Endothelial cell of umbilical vein (primary cell): Measurements from ENCODE around the gene TMEM178A. TPM values are rescaled to one million over a fixed set of nuclear protein-coding genes. Genes with fewer than 3 reads are reported as not detected.

Experiments
- BruUV-seq: library from RNA; stranded (reverse); fragments of 400-500 nt; replicated peaks from 2 replicates; lab custom pipeline; 2021; lab: Mats Ljungman, UMichigan
- CTCF ChIA-PET: fragments of 300-600, 350-600 bp; sonication (Branson Sonifier 250); formaldehyde crosslinking; loops from one replicate; lab custom pipeline; 2021; ENCODE audit warnings: antibody characterized with exemption, inconsistent platforms; lab: Charles Lee
- POLR2A ChIA-PET: fragments of 300-600, 350-600 bp; sonication (Branson Sonifier 250); formaldehyde crosslinking; loops from one replicate; lab custom pipeline; 2021; ENCODE audit warnings: antibody characterized with exemption, inconsistent platforms; lab: Charles Lee
- DNase-seq: peaks from one replicate; pipeline ENCODE4 v3.0.0-alpha.2; 2011; ENCODE audit warnings: low read depth, low spot score
- FAIRE-seq: peaks from 2 replicates; lab custom pipeline; 2011; peaks lifted over from hg19 to GRCh38; lab: Jason Lieb, UNC
- H2AFZ ChIP-seq: 2 replicates; pipeline ENCODE4 v1.6.0; 2012; ENCODE audit warnings: low read depth, low read length, control low read depth, inconsistent platforms
- H3K27ac ChIP-seq: 2 replicates; pipeline ENCODE4 v1.5.1; 2011; ENCODE audit warnings: low read depth, mild to moderate bottlenecking, control low read depth, low read length, moderate library complexity; ENCODE audit not compliant: insufficient read depth
- H3K27me3 ChIP-seq, 2 experiments: 2 replicates each; pipeline versions ENCODE4 v1.6.0 to v1.6.1; 2011; ENCODE audit warnings: low read length in 2 of 2, mixed read lengths in 1 of 2; ENCODE audit not compliant: control insufficient read depth in 2 of 2, insufficient read depth in 2 of 2
- H3K36me3 ChIP-seq, 2 experiments: 2 replicates in 1 of 2; 3 replicates in 1 of 2; pipeline ENCODE4 v1.5.1; 2011; ENCODE audit warnings: low read length in 2 of 2, mild to moderate bottlenecking in 1 of 2, moderate library complexity in 1 of 2; ENCODE audit not compliant: control insufficient read depth in 2 of 2, insufficient read depth in 2 of 2; ENCODE audit errors: extremely low read depth in 1 of 2
- H3K4me1 ChIP-seq: 3 replicates; pipeline ENCODE4 v1.5.1; 2011; ENCODE audit warnings: mild to moderate bottlenecking, low read length; ENCODE audit not compliant: control insufficient read depth, insufficient read depth; ENCODE audit errors: extremely low read depth
- H3K4me2 ChIP-seq: 2 replicates; pipeline ENCODE4 v1.6.1; 2011; ENCODE audit warnings: low read length, control low read depth, mixed read lengths; ENCODE audit not compliant: insufficient read depth
- H3K4me3 ChIP-seq, 3 experiments: fragments of 200-600 bp in 1 of 3; sonication (generic), shearing (Covaris generic) in 1 of 3; replicated peaks in 1 of 3; 2 replicates each; pipeline ENCODE4 v1.5.1; 2011 to 2016; ENCODE audit warnings: control low read depth in 3 of 3, low read length in 3 of 3, mild to moderate bottlenecking in 2 of 3, inconsistent platforms in 1 of 3, low read depth in 1 of 3, moderate library complexity in 1 of 3; ENCODE audit not compliant: insufficient read depth in 1 of 3
- H3K79me2 ChIP-seq: 2 replicates; pipeline ENCODE4 v1.6.0; 2012; ENCODE audit warnings: low read length, inconsistent platforms; ENCODE audit not compliant: control insufficient read depth, insufficient read depth
- H3K9ac ChIP-seq: replicated peaks from 2 replicates; pipeline ENCODE3; 2011; ENCODE audit warnings: low read length, control low read depth; ENCODE audit not compliant: insufficient read depth; ENCODE audit errors: extremely low read depth
- H3K9me1 ChIP-seq: replicated peaks from 3 replicates; pipeline ENCODE4 v1.6.0; 2011; ENCODE audit warnings: mild to moderate bottlenecking, low read length; ENCODE audit not compliant: control insufficient read depth, insufficient read depth; ENCODE audit errors: extremely low read depth
- H3K9me3 ChIP-seq: replicated peaks from 2 replicates; pipeline ENCODE4 v1.5.1; 2012; ENCODE audit warnings: low read length, inconsistent platforms; ENCODE audit not compliant: control insufficient read depth, insufficient read depth
- H4K20me1 ChIP-seq: replicated peaks from 2 replicates; pipeline ENCODE3; 2011; ENCODE audit warnings: mild to moderate bottlenecking, low read length; ENCODE audit not compliant: control insufficient read depth, insufficient read depth; ENCODE audit errors: extremely low read depth
- CTCF ChIP-seq, 2 donors: IDR thresholded peaks; 1 replicate in 1 of 2; 2 replicates in 1 of 2; pipeline ENCODE4 v1.5.1; 2011; ENCODE audit warnings: low read length in 2 of 2, mild to moderate bottlenecking in 2 of 2, moderate library complexity in 2 of 2, control low read depth in 1 of 2, inconsistent platforms in 1 of 2, low read depth in 1 of 2; ENCODE audit not compliant: insufficient read depth in 1 of 2; ENCODE audit errors: extremely low read depth in 1 of 2
- EZH2 ChIP-seq: IDR thresholded peaks from 2 replicates; pipeline ENCODE4 v1.6.1; 2012; ENCODE audit warnings: borderline replicate concordance, low read depth, mild to moderate bottlenecking, moderate library complexity, low read length, inconsistent platforms; ENCODE audit not compliant: severe bottlenecking
- FOS ChIP-seq: IDR thresholded peaks from 2 replicates; pipeline ENCODE4 v1.6.1; 2011; ENCODE audit warnings: mild to moderate bottlenecking, low read length, moderate library complexity, borderline replicate concordance; ENCODE audit not compliant: insufficient read depth
- GATA2 ChIP-seq: IDR thresholded peaks from 2 replicates; pipeline ENCODE4 v1.7.0; 2011; ENCODE audit warnings: low read depth, mild to moderate bottlenecking, moderate library complexity, mixed read lengths, low read length; ENCODE audit not compliant: insufficient read length, insufficient read depth
- JUN ChIP-seq: IDR thresholded peaks from 2 replicates; pipeline ENCODE4 v1.6.1; 2011; ENCODE audit warnings: borderline replicate concordance, low read depth; ENCODE audit not compliant: insufficient read length, insufficient read depth
- MAX ChIP-seq: IDR thresholded peaks from 2 replicates; pipeline ENCODE4 v1.6.1; 2011; ENCODE audit not compliant: insufficient read depth, insufficient read length
- MYC ChIP-seq: IDR thresholded peaks from one replicate; pipeline ENCODE4 v1.6.1; 2011; ENCODE audit warnings: mild to moderate bottlenecking, low read depth, low read length
- POLR2A ChIP-seq: IDR thresholded peaks from 2 replicates; pipeline ENCODE4 v1.6.1; 2012; ENCODE audit warnings: low read depth, mild to moderate bottlenecking, control low read depth, low read length
- POLR2AphosphoS5 ChIP-seq: IDR thresholded peaks from 2 replicates; pipeline ENCODE4 v1.6.1; 2012; ENCODE audit warnings: low read depth, mild to moderate bottlenecking, control low read depth, low read length, moderate library complexity; ENCODE audit not compliant: insufficient read depth
- dilution Hi-C: fragments of 300-500 bp; cut with MboI; formaldehyde crosslinking; loops from one replicate; pipeline ENCODE4 v1.15.0; 2019; ENCODE audit warnings: low sequenced_read_pairs; ENCODE audit not compliant: extremely low pct_ligation_motif_present
- intact Hi-C: fragments of 100-400 bp; cut with micrococcal nuclease; formaldehyde crosslinking; loops from one replicate; pipeline ENCODE4 v1.10.0; 2022
- polyA plus RNA-seq, 4 experiments: library from polyadenylated mRNA; depleted of rRNA in 3 of 4; stranded (reverse) in 3 of 4; unstranded in 1 of 4; fragments of >200 nt; gene quantifications; 2 replicates each; pipeline versions ENCODE4 v1.2.1 to v1.2.3, GENCODE V29; 2011 to 2012; ENCODE audit warnings: missing spikeins in 1 of 4
- total RNA-seq: library from RNA; stranded (reverse); gene quantifications from 2 replicates; pipeline ENCODE4 v1.2.3, GENCODE V29; 2021

TMEM178A gene
- total and polyA plus RNA-seq, 2 donors (not counting 3 experiments of a cell fraction or from before 2014, with no cell fraction given): 1.5 to 2.8 TPM

- Histone ChIP-seq H3K27ac (no peak overlapping the region), H3K9me3 (no peaks in the 10 kb centered on the region), H3K36me3 (no peaks in the 10 kb centered on the region), H3K79me2 (no peaks in the 10 kb centered on the region), H4K20me1 (no peaks in the 10 kb centered on the region), H2AFZ (no peak overlapping the region), H3K9ac (no peak overlapping the region), H3K4me1 (no peaks in the 10 kb centered on the region), H3K4me3 (no peak overlapping the region), H3K9me1 (no peaks in the 10 kb centered on the region), H3K27me3 (peaks cover 4 to 12% of the 10 kb centered on the region in 2 experiments), H3K4me2 (no peak overlapping the region)
- TF ChIP-seq MAX: no peak
- no peak for TF ChIP-seq POLR2AphosphoS5
- no peak for TF ChIP-seq GATA2
- no peak for TF ChIP-seq JUN
- no peak for TF ChIP-seq FOS
- no peak for TF ChIP-seq MYC
- no peak for TF ChIP-seq EZH2
- TF ChIP-seq POLR2A: no peak
- TF ChIP-seq CTCF (IDR thresholded peaks at IDR 0.05; ENCODE audit: extremely low read depth in 1 of 2, insufficient read depth in 1 of 2, low read depth in 1 of 2, low read length in 2 of 2): no peak
- ChIA-PET POLR2A (no interaction called here), CTCF (no interaction called here)
- dilution Hi-C loops (no loop called here), intact Hi-C loops (no loop called here)
- FAIRE-seq (no peak), DNase-seq (no peak)
- no TSS peak for BruUV-seq
These were observed 37.6 kb downstream of the TMEM178A start for GRCh38 chr2:39703181-39703872.
